HG02678 (cell line): ENCODE results near the gene CSF1R.

Experiments used
- ATAC-seq: cut with Tn5 transposase; IDR thresholded peaks from one replicate; pipeline ENCODE4 v1.9.1; 2021; ENCODE audit warnings: mild to moderate bottlenecking, moderate library complexity; ENCODE audit not compliant: unreplicated experiment

Gene CSF1R

DNA sequence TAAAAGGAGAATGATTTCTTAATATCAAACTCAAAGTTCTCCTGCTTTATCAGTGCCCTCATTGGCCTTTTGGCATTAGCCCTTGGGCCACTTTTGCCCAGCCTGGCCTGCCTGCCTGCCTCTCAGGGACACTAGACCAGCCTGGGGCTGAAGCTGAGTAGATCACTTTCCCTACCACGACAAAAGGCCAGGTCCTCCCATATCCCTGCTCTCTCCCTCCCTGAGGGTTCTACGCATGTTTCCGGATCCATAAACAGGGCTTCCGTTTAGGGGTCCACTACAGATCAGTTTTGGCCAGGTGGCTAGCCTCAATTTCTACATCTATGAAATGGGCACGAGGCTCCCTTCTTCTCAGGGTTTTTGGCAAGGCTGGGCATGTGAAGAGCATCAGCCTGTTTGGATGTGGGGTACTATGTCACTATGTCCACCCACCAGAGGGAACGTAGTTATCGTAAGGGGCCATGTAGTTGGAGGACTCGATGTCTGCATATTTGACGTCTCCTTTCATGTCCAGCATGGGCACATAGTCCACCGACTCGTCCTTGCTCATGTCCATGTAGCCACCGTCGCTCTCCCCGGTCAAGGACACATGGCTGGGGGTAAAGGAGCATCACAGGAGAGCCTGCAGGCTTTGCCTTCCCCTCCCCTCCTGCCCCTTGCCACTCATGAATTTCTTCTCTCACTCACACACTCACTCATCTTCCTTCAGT is 35.2 kb upstream of the CSF1R start:
- no peak for ATAC-seq

DNA sequence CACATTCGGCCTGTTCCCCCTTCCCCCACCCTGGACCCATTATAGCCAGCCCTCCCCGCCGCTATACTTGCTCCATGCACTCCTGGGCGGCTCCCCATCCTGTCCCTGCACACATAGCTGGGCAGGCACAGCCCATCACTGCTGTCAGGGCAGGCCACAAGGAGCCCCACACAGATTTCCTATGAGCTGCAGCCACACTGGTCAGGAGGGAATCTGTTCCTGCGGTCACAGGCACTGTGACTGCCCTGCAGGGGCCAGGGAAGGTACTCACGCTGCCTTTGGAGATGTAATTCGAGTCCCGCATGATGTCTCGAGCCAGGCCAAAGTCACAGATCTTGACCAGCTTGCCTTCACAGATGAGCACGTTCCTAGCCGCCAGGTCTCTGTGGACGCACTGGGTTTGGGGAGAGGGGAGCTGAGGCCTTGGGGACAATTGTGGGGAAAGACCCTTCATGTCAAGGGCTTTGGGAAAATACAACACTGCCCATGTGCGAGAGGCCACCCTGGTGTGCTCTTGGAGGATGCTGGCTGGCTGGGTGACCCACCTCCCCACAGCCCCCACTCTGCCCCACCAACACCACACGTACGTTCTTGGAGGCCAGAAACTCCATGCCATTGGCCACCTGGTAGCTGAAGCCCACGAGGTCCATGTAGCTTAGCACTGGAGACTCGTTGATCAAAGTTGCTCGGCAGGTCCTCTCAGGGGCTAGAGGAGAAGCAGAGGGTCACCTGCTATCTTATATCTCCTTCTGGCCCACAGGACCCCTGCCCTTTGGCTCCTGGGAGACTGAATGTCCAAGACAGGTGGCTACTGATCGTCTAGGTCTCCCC is 34.5 kb upstream of the CSF1R start:
- no peak for ATAC-seq

DNA sequence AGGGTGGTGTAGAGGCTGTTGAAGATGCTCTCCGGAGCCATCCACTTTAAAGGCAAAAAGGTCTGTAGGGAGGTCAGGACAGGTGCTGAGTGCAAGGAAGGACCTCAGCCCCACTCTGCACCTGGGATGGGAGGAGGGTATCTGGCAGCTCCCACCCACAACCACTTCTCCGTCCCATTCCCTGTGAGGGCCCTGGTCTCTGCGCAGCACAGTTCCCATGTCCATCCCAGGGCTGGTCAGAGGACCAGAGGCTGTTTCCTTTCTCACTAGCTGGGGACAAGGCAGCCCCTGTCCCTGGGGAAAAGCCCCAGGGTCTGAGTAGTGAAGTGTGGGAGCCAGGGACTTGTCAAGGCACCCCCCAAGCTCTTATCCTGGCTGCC is 33.7 kb upstream of the CSF1R start:
- no peak for ATAC-seq

DNA sequence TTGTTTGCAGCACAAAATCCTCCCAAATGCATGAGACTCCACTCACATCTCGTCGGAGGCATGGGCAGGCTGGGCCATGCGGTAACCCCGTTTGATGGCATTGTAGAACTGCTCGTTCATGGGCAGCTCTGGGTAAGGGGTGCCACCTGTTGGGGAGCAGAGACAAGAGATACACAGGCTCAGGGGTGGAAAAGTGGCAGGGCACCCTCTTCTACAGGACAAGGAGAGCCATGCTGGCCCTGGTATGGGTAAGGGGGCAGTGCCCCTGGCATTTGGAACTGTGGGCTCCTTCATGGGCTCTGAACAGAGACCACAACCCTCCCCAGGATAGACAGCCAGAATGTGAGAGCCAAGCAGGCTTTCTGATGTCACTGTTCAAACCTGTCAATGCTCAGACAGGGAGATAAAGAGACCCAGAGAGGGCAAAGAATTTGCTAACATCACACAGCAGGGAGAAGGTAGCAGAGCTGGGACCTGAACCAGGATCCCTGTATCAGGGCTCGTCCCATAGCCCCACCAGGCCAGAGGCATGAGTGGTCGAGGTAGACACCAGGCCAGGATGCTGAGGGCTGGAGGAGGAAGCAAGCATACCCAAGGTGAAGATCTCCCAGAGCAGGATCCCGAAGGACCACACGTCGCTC is 33.2 kb upstream of the CSF1R start:
- no peak for ATAC-seq

DNA sequence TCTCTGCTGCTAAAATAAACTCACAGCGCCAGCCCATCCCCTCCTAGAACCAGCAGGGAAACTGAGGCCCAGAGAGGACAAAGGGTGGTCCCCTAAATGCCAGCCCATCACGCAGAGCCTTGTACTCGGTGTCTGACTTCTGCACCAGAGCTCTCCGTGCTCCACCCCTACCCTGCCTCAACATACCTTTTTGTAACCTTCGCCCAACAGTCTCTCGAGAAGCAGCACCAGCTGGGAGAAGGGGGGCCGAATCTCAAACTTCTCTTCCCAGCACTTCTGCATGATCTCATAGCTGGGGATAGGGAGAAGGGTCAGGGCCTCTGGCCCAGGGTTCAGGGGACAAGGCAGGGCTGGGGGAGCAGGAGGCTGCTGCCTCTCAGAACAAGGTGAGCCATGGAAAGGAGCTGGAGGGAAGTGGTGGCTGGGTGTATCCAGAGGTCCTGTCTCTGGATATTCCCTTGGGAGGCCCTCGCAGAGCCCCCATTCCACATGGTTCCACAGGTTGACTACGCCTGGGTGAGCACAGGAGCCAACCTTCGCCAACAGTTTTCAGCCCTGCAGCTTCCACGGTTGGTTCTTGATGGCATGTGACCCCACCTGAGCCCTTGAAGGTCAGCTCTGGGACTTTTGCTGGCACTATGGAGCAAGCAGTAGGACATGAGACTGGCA is 32.3 kb upstream of the CSF1R start:
- no peak for ATAC-seq

DNA sequence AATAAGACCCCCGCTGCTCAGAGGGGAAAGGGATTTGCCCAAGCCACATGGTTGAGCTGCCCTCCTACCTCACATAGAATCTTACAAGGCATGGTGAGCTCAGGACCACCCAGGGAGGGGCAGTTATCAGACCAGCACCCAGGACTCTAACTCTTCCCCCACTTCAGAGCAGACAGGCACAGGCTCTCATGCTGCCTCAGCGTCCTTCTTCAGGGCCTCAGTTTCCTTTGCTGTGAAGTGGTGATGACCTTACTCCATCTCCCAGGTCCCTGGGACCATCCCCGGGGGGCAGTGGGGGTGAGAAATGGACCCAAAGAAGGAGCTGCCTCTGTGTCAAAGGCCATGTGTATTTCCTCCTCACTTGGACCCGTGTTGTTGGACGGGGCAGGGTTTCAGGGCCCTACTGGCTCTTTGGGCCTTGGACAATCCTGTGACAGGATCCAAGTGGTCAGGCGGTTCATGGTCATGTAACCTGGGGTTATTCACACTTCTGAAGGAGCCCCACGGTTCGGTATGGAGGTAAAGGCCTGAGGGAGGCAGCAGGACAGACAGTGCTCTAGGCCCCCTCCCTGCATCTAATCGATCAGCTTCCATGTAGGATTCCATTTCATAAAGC is 31.7 kb upstream of the CSF1R start:
- no peak for ATAC-seq

DNA sequence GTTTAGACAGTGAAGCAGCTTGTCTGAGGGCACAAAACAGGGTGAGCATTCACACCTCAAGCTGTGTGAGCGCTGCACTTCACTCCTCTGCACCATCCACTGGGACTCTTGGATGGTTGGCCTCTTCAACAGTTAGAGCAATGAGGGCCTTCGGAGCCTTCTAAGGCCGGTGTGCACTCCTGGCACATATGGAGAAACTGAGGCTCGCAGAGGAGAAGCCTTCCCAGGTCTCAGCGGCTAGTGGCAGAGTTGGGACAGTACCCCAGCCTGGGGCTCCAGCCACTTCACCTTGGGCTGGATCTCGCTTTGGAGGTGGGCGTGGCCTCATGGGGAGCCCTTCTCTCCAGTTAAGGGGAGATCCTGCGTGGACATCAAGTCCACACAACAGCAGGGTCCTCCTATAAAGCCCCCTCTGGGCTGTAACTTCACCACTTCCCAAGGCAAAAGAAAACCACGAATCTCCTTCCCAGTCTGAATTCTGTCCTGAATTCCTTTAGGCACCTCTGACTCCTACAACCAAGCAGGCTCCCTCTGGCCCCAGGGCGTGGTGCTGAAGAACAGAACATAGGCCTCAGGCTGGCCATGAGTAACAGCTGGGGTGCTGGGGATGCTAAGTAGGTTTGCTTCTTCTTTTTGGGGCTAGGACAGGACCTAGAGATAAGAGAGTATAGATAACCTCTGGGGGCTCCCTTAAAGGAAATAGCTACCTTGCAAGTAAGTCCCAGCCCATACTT is 30.5 kb upstream of the CSF1R start:
- ATAC-seq, result no peak

DNA sequence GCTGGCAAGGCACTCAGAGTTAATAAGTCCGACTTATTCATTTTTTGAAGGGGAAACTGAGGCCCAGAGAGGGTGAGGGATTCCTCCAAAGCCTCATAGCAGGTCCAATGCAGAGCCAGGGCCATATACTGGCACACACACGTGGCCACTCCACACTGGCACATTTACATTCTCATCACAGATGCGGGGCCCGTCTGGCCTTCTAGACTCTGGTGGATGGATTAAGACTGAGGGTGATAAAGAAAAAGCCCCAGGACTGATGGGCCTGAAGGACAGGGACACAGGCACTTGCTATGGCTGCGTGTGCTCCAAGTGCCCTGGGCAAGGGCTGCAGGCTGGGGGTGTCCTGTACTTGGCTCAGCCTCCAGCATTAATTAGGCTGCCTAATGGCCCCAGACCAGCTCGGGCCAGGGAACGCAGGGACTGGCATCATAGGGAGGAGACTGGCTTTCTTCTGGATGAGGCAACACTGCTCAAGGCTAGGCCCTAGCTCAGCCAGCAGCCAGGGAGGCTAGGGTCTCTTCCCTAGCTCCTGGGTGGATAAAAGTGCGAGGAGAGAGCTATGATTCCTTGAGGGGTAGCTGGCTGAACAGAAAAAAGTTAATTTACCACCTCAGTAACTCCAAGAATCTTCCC is 28.5 kb upstream of the CSF1R start:
- no peak for ATAC-seq

DNA sequence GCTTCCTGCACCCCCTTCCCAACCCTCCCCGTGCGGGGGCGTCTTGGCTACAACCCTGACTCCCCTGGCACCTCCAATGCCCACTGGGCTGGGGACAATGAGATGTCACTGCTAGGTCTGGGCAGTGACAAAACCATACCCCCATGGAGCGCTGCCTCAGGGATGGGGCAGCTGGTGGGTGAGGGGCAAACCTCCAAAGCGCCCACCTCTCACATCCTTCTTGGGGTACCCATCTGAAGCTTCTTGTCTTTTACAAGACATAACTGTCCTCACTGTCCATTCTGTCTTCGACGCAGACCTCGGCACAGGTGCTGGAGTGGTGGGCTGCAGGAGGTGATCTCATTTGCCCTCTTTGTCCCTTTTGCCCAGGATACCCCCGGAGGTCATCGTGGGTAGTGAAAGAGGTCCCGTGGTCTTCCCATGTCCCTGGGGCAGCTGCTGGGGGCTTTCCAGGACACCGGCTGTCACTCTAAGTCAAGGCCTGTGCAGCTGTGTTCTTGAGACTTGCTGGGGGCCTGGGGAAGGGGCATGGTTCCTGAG is 27.8 kb upstream of the CSF1R start:
- ATAC-seq, result no peak

DNA sequence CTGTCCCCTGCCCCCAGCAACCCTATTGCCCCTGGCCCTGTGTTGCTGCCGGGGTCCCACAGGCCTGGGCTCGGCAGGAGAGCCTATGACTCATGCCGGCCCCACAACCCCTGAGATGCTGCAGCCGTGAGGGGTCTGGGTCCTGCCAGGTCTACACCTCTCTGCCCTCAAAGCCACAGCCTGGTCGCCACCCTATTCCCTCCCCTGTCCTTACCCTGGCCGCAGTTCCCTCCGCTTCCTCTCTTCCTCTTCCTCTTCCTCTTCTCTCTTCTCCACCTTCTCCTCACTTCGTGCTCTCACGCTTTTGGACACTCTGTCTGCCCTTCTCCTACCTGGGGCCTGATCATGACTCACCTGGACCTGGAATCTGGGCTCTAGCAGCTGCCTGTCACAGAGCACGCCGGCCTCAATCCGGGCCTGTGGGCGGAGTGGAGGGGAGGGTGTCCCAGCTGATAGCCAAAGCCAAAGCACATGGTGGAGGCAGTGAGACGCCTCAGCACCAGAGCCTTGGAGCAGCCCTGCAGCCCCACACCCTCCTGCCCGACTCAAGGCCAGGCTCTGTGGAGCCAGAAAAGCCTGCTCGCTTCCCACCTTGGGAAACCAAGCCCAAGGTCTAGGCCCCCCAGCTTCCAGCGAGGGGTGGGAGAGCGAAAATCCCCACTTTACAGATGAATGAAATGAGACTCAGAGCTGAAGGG is 26.8 kb upstream of the CSF1R start:
- no peak for ATAC-seq

DNA sequence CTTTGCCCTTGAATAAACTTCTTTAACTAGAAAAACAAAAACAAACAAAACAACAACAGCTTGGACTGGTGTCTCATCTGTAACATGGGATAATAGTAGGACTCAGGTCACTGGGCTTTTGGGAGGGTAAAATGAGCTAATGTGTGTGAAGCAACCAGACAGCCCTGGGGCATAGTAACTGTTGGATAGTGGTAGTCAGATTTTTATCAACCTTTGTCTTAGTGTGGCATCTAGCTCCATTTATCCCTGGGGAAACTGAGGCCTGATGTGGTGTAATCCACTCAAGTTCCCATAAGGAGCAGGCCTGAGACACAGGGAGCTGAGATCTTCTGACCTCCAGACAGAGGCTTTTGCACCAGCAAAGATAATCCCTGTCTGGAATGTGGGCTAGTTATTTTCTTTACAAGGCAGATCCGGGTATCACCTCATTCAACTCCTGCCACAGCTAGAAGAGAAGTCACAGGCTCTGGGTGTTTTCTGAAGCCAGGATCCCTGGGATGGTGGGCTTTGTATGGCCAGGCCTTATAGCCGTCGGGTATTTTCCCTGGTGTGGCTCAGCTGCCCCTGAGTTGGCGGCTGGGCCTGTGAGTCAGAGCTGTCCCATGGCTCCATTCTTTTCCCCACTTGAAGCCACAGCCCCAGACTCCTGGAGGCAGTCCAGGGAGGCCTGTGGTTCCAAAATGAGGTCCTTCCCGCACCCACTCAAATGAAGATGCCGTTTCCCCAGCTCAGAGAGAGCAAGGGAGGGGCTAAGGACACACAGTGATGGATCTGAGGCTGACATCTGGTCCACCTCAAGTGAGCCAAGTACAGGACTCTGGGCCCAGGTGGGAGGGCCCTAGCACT is 26.1 kb upstream of the CSF1R start:
- no peak for ATAC-seq

DNA sequence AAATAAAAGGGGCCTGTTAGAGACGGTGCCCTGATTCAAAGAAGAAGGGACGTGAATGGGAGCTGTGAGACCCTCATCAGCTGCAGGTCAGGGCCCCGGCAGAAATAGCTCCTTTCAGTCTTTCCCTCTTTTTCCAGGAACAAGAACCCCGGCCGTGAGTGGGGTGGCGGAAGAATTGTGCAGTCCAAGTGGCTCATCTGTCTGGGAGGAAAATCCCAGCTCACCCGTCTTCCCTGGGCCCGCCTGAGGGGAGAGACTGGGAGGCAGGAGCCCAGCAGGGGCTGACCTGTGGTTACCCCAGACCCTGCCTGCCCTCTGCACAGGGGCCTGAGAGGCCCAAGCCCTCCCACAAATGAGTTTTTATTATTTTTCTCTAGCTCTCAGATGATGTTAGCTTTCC is 24.8 kb upstream of the CSF1R start:
- no peak for ATAC-seq

DNA sequence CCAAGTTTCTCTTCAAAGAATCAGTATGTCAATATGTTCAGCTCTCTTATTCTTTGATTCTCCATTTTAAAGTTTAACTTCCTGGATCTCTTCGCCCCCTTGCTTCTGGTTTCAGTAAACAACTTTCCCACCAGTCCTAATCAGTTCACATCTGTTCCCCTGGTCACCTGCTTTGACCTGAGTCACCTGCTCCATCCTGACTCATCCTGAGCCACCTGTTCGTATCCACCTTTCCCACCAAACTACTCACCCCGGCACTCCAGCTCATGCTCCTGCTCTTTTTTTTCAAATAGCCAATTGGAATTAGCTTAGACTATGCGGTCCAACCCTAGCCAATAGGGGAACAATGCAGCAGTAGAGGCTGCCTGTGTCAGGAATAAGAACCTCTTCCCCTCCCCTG is 23.6 kb upstream of the CSF1R start:
- no peak for ATAC-seq

DNA sequence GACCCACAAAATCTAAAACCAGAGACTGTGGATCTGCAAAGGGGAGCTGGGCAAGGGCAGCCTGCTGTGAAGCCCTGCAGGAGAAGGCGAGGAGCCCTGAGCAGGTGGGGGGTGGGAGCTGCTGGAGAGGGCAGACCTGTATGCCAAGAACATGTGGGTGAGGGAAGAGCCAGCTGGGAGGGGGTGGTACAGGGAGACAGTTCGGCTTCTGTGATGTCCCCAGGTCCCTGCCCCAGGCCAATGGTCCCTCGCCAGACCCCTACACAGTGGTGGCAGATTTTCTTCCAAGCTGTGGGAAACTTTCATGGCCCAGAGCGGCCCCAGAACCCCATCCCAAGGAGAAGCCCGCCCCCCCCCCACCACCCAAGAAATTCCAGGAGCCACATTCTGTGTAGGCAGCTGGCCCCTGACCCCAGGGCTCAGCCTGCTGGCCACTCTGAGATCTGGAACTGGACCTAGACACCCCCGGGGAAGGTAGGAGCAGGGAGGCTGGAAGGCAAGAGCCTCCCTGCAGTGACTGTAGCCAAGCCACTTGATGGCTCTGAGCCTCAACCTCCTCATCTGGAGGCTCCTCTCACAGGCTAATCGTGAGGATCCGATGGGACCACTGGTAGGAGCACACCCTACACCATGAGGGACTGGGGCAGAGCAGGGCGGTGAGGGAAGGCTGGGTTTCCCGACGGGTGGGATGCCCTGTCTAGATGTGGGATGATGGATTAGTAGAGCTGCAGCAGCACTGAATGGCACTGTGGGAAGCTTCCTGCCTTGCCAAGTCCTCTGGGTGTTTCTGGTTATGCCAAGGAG is 22.6 kb upstream of the CSF1R start:
- ATAC-seq, result no peak

DNA sequence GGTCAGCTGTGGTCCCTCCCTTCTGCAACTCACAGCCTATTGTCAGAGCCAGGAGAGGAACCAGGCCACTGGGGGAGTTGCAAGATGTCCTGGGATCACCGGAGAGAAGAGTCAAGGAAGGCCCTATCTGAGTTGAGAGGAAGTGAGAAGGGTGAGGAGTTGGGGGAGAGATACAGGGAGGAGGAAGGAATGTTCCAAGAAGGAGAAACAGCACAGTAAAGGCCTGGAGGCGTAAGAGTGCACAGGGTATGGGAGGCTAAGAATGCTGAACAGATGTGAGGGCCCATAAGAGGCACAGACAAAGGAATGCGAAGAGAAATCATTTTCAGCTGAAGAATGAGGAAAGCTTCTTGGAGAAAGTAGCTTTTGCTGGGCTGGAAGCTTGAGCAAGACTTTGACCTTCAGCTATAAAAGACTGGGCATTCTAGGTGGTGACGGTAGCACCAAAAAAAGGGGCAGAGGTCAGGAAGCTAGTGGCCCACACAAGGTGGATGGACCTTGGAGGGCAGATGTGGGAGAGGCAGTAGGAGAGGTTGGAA is 21.6 kb upstream of the CSF1R start:
- no peak for ATAC-seq

DNA sequence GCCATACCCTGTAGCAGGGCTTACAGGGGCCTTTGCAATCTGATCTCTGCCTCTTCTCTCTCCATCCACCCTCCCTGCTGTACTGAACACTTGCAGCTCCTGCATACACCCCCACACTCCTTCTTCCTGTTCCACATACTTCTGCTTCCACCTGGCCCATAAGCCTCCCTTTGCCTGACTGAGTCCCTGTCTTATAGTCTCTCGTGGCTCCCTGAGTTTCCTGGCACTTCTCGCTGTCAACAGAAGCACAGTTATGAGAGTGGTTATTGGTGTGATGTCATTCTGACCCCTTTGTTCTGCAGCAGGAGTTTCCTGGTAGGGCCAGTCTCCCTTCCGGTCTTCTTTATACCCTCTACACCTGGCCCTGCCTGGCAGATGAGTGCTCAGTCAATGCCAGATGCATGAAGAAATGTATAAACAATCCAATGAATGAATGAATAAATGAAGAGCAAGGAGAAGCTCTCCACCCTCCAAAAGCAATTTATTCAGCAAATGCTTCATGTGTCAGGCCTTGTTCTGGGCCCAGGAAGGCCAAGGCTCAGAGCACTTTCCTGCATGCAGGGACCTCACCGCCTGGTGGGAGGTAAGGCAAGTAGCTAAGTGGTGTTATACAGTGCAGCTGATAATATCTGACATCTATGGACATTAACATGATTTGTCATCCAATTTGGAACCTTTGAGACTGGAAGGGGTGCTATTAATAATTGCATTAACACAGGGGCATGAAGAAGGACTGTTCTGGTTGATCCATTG is 20.5 kb upstream of the CSF1R start:
- no peak for ATAC-seq
